Aorta (tissue), 5 donors: Measurements from ENCODE around the gene BUB1. TPM values are rescaled to one million over a fixed set of nuclear protein-coding genes. Genes with fewer than 3 reads are reported as not detected.
"Not testable (repeated sequence)": the region's sequence is repeated elsewhere in the genome, so short reads cannot be mapped to it uniquely, and the experiment has no call there.

Experiments
- ATAC-seq: fragments of 200-7000 bp; cut with Tn5 transposase; one replicate; pipeline ENCODE4 v1.9.1; 2022; ENCODE audit warnings: moderate library complexity; ENCODE audit not compliant: low FRiP score
- DNase-seq, 2 donors: peaks; one replicate each; pipeline ENCODE4 v3.0.0-alpha.2; 2020
- H3K27ac ChIP-seq, 2 donors: one replicate each; pipeline ENCODE4 v1.5.1; 2013; ENCODE audit warnings: low read length in 2 of 2, mild to moderate bottlenecking in 2 of 2, moderate library complexity in 2 of 2, control low read depth in 1 of 2, inconsistent platforms in 1 of 2, low read depth in 1 of 2
- H3K27me3 ChIP-seq, 2 donors: one replicate each; pipeline ENCODE4 v1.6.1; 2013; ENCODE audit warnings: control low read depth in 1 of 2, low read length in 1 of 2, mild to moderate bottlenecking in 1 of 2, moderate library complexity in 1 of 2; ENCODE audit not compliant: insufficient read depth in 2 of 2, control insufficient read depth in 1 of 2
- H3K36me3 ChIP-seq, 2 donors: one replicate each; pipeline ENCODE4 v1.6.1; 2013; ENCODE audit warnings: control low read depth in 1 of 2, low read length in 1 of 2, mild to moderate bottlenecking in 1 of 2; ENCODE audit not compliant: insufficient read depth in 2 of 2, control insufficient read depth in 1 of 2
- H3K4me1 ChIP-seq, 2 donors: one replicate each; pipeline ENCODE4 v1.6.1; 2013; ENCODE audit warnings: low read length in 2 of 2, control low read depth in 1 of 2, mild to moderate bottlenecking in 1 of 2, moderate library complexity in 1 of 2; ENCODE audit not compliant: insufficient read depth in 2 of 2, control insufficient read depth in 1 of 2
- H3K4me3 ChIP-seq, 2 donors: one replicate each; pipeline ENCODE4 v1.5.1; 2013; ENCODE audit warnings: low read length in 2 of 2, control low read depth in 1 of 2, mild to moderate bottlenecking in 1 of 2
- H3K9me3 ChIP-seq: one replicate; pipeline ENCODE4 v1.6.1; 2013; ENCODE audit warnings: mild to moderate bottlenecking, low read length; ENCODE audit not compliant: control insufficient read depth
- whole genome bisulfite sequencing, 2 donors: extraction: QIAGEN DNeasy Blood & Tissue Kit; methylation state at CpG; one replicate each; pipeline ENCODE4 v1.1.7; 2013; 5-methylcytosine and 5-hydroxymethylcytosine counted together
- intact Hi-C, 2 donors: fragments of 100-400 bp; cut with DNase I; formaldehyde crosslinking; loops; one replicate each; pipeline versions ENCODE4 v1.14.2 to v1.15.0; 2022
- polyA plus RNA-seq, 2 donors: library from polyadenylated mRNA; stranded (reverse); fragments of 200-250 nt; gene quantifications; one replicate each; pipeline ENCODE4 v1.2.3, GENCODE V29; 2013
- total RNA-seq, 2 donors: library from RNA; stranded (reverse); fragmentation: NEBNext Ultra II Directional; extraction: Animal tissue kit (Norgen Biotek cat#: 25700); gene quantifications; one replicate each; pipeline ENCODE4 v1.2.1, GENCODE V29; 2021
- donor health status: healthy with polysubstance abuse.
- donor health status: Bipolar disorder and iron deficiency.
- donor health status: DM: no; HTN: no; CAD: no.
- donor health status: DM: no; HTN: no; CAD: no.
- donor health status: DM: yes; HTN: yes; CAD: no.

Gene BUB1
- total and polyA plus RNA-seq, 4 donors: 0.38 to 2.5 (median 0.84) TPM; not detected in 1

DNA sequence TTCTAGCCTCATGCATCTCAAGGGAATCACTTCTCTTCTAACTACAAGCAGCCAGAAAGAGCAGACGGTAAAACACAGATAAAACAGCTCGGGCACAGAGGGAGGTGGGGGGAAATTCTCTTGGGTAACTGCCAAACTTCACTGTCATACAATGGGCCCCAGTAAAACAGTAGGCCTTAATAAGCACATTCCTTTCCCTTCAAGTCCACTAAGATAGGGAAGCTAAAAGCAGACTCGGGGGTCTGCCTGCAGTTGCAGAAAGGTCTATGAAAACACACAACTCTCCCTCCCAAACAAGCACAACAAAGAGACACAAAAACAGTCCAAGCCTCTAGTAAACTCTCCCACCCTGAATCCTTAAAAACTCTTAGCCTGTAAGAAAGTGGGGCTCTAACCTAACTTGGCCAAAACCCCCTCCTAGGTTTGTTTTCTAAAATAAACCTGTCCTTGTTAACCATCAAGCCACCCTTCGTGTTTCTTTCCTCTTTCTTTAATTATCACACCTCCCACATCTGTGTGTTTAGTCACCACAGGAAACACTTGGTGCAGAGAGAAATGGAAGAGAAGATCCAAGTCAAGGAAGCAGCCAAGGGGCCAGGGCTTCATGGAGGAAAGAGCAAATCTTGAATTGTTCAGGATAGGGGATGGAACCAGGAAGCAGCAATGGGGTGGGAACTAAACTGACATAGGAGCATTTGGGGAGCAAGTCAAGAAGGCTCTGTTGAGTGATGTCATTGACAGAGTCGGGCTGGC lies 17.5 kb upstream of the BUB1 start:
- ATAC-seq, DNase-seq: not testable (repeated sequence)
- WGBS, 2 donors: 51 to 59% methylated on average over 4 to 5 of the region's 5 CpGs

DNA sequence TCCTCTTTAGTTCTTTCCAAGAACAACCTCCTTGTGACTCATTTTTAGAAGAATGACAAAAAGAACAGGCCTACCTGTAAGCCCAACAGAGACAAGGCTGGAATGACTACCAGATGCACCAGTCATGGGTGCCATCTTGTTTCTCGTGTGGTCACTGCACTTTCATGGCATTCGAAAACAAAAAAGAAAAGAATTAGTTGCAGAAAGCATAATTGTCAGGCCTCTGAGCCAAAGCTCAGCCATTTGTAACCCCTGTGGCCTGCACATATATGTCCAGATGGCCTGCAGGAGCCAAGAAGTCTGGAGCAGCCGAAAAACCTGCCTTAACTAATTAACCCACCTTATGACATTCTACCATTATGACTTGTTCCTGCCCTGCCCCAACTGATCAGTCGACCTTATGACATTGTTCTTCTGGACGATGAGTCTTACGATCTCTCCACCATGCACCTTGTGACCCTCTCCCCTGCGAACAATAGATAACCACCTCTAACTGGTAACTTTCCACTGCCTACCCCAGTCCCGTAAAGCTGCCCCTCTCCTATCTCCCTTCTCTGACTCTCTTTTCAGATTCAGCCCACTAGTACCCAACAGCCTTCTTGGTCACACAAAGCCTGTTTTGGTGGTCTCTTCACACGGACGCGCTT lies 13.9 kb upstream of the BUB1 start:
- H3K36me3 ChIP-seq: no peaks in the 10 kb centered on the region
- ATAC-seq (no peak), DNase-seq (no peak)
- 97% methylated on average over 11 of the region's 11 CpGs for WGBS, 2 donors
- H3K27ac ChIP-seq: no peak overlapping the region
- H3K4me1 ChIP-seq: no peaks in the 10 kb centered on the region
- intact Hi-C loops: no loop called here
- H3K4me3 ChIP-seq: no peak overlapping the region
- H3K27me3 ChIP-seq: no peaks in the 10 kb centered on the region
- H3K9me3 ChIP-seq: peaks cover 1% of the 10 kb centered on the region

More for the DNA sequence above, 17.5 kb upstream of the BUB1 start:
- H3K36me3 ChIP-seq, H3K4me3 ChIP-seq, H3K9me3 ChIP-seq, intact Hi-C loops, H3K27me3 ChIP-seq, H3K4me1 ChIP-seq, H3K27ac ChIP-seq: not testable (repeated sequence)

DNA sequence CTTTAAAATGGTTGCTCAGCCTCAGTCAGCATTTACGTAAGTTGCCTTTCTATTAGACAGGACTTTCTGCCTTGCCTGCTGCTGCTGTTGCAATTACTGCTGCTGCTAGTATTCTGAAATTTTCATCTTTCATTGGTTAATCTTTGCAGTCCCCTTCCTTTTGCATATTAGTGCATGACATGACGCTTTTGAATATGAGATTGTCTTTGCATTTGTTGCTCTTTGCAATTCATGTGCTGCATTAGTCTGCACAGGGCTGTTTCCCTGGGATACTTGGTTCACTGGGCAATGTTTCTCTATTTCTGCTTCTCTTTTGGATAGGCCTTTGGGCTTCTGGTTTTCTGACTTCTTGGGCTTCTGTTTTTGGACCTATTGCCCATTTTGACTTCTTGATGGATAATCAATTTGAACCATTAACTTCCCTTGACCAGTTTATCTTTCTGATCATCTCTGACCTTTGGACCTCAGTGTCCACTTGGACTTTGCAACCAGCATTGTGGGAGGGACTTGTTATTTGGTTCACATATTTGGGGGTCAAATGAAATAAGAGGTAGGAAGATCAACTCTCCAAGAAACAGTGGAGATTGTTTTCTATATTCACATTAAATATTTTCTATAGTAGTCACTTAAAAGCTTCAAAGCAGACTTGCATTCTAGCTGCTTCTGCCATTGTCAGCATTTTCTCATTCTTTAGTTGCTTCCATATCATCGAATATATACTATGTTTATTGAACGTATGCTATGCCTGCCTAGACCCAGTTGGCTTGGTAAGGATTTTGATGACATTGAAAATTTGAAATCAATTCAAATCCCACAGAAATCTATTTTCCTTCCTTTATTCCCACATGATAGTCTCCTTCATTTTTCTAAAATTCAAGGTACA lies 12.5 kb upstream of the BUB1 start:
- no peak for ATAC-seq
- DNase-seq: no peak
- intact Hi-C loops: no loop called here
- H3K9me3 ChIP-seq: peaks cover 1% of the 10 kb centered on the region
- H3K4me1 ChIP-seq: no peaks in the 10 kb centered on the region
- H3K4me3 ChIP-seq: no peak overlapping the region
- no peak overlapping the region for H3K27ac ChIP-seq
- 88 to 90% methylated on average over 4 of the region's 4 CpGs for WGBS, 2 donors
- no peaks in the 10 kb centered on the region for H3K36me3 ChIP-seq
- no peaks in the 10 kb centered on the region for H3K27me3 ChIP-seq

GRCh38 chr2:110688594-110689091 lies 10.8 kb upstream of the BUB1 start:
- intact Hi-C loops: no loop called here
- H3K27me3 ChIP-seq: no peaks in the 10 kb centered on the region
- WGBS, 2 donors: 66 to 70% methylated on average over 5 of the region's 5 CpGs
- ATAC-seq (no peak), DNase-seq (no peak)
- H3K27ac ChIP-seq: no peak overlapping the region
- H3K4me1 ChIP-seq: no peaks in the 10 kb centered on the region
- H3K4me3 ChIP-seq: no peak overlapping the region
- peaks cover 1% of the 10 kb centered on the region for H3K9me3 ChIP-seq
- H3K36me3 ChIP-seq: no peaks in the 10 kb centered on the region

- H3K9me3 ChIP-seq, ATAC-seq, H3K4me1 ChIP-seq, H3K4me3 ChIP-seq, H3K27me3 ChIP-seq, DNase-seq, H3K36me3 ChIP-seq, intact Hi-C loops, H3K27ac ChIP-seq: not testable (repeated sequence)
- WGBS, 2 donors: 70 to 78% methylated on average over 9 of the region's 9 CpGs
Observed at GRCh38 chr2:110687775-110688484, 10.1 kb upstream of the BUB1 start.

- intact Hi-C loops: no loop called here
- Histone ChIP-seq H3K27ac (no peak overlapping the region), H3K36me3 (no peaks in the 10 kb centered on the region), H3K4me3 (no peak overlapping the region), H3K9me3 (peaks cover 1% of the 10 kb centered on the region), H3K4me1 (no peaks in the 10 kb centered on the region), H3K27me3 (no peaks in the 10 kb centered on the region)
- no peak for DNase-seq
- 94% methylated on average over 1 of the region's 1 CpG for WGBS, 2 donors
- ATAC-seq: no peak
Observed at GRCh38 chr2:110682872-110683271, 5.0 kb upstream of the BUB1 start.

- Histone ChIP-seq H3K27ac (no peak overlapping the region), H3K4me3 (no peak overlapping the region), H3K4me1 (no peaks in the 10 kb centered on the region), H3K9me3 (no peaks in the 10 kb centered on the region), H3K36me3 (no peaks in the 10 kb centered on the region), H3K27me3 (no peaks in the 10 kb centered on the region)
- intact Hi-C loops: no loop called here
- DNase-seq (no peak), ATAC-seq (no peak)
- WGBS, 2 donors: 94 to 95% methylated on average over 10 of the region's 10 CpGs
Observed at GRCh38 chr2:110682267-110682666, 4.4 kb upstream of the BUB1 start.

- WGBS, 2 donors: 97% methylated on average over 7 of the region's 7 CpGs
- intact Hi-C loops: no loop called here
- no peak for ATAC-seq
Observed at GRCh38 chr2:110680709-110681108, 2.8 kb upstream of the BUB1 start.

More at GRCh38 chr2:110680709-110681108, 2.8 kb upstream of the BUB1 start:
- no peaks in the 10 kb centered on the region for H3K9me3 ChIP-seq
- H3K27ac ChIP-seq: no peak overlapping the region
- H3K4me1 ChIP-seq: no peaks in the 10 kb centered on the region
- DNase-seq: no peak
- H3K27me3 ChIP-seq: no peaks in the 10 kb centered on the region
- no peak overlapping the region for H3K4me3 ChIP-seq
- no peaks in the 10 kb centered on the region for H3K36me3 ChIP-seq
